Retinal pigment epithelial cell (primary cell): ENCODE data around the gene PI4KA.

Source experiments
- DNase-seq: peaks from one replicate; pipeline ENCODE4 v3.0.0-alpha.2; 2010; ENCODE audit warnings: low read depth
- H3K4me3 ChIP-seq: 2 replicates; pipeline ENCODE4 v1.5.1; 2011; ENCODE audit warnings: mild to moderate bottlenecking, low read length, control low read depth, moderate library complexity
- CTCF ChIP-seq: conservative IDR thresholded peaks from 2 replicates; pipeline ENCODE4 v1.5.1; 2011; ENCODE audit warnings: low read depth, low read length, control low read depth, inconsistent platforms

Gene PI4KA

GRCh38 chr22:20748731-20749428, 109.7 kb downstream of the PI4KA start:
- DNase-seq = no peak
- H3K4me3 ChIP-seq = no peak overlapping the region
- no peak for TF ChIP-seq CTCF

GRCh38 chr22:20748082-20748481, 110.5 kb downstream of the PI4KA start:
- no peak for TF ChIP-seq CTCF

DNA sequence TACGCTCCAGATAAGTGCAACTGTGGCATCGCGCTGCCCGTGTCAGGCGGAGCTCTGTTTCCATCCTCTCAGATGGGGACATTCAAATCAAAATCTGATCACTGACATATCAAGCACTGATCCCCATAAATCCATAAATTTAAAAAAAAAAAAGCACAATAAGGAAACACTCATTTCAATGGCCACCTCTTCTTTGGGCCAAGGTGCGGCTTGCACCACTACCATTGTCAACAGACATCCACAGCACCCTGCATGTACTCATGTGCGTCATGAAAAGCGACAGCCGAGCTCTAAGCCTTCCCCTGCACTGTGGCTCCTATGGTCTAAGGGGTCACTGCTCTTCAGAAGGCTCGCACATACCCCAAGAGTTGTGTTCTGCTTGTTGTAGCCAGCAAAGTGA, 111.4 kb downstream of the PI4KA start:
- TF ChIP-seq CTCF = no peak
- H3K4me3 ChIP-seq = no peak overlapping the region
- DNase-seq = no peak

More at GRCh38 chr22:20748082-20748481, 110.5 kb downstream of the PI4KA start:
- DNase-seq = no peak
- no peak overlapping the region for H3K4me3 ChIP-seq

DNA sequence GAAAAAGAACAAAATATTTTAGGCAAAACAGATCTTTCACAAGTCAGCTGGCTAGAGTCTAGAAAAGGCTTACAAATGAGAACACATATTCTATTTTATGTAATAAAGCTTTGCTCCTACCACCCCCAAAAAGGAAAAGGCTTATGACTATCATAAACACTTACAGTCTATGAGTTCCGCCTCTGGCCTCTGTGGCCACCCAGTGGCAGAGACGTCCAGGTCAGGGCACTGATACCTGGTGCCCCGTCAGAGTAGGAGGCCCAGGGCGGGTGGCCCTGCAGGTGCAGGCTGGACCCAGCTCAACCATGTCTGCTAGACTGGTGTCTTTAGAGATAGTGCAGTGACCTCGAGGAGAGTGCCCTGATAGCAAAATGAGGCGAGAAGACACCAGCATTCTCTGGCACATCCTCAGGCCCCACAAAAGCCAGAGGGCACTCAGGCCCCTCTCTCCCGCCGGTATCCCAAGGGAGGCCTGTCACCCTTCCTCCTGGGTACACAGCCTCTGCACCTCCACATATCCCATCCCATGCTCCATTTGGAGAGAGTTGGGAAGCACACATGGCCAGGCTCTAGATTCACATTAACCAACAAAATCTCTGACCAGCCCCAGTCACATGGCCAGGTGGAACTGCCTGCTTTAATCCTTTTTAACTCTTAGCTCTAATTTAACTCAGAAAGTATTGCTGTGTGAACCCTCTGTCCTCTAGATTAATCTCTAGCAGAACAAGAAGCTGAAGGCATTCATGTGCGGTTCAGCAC, 112.0 kb downstream of the PI4KA start:
- TF ChIP-seq CTCF = no peak
- DNase-seq = no peak
- H3K4me3 ChIP-seq = no peak overlapping the region

DNA sequence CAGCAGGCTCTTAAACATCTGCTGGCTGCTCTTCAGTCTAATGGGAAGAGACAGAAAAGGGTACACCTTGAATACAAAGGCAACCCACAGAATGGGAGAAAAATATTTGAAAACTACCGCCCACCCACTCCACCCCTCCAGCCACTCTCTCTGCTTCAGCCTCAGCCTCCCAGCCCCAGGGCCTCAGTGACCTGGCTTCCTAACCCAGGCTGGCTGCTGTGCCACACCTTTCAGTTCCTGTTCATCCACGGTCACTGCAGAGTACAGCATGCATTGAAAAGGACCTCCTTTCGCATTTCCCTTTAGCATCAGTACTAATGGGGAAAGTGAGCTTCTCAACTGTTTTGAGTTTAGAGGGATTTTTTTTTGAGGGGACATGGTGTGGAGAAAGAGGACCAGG, 113.5 kb downstream of the PI4KA start:
- no peak for DNase-seq
- H3K4me3 ChIP-seq = no peak overlapping the region
- no peak for TF ChIP-seq CTCF

GRCh38 chr22:20744456-20744855, 114.2 kb downstream of the PI4KA start:
- DNase-seq = no peak
- H3K4me3 ChIP-seq = no peak overlapping the region
- no peak for TF ChIP-seq CTCF

DNA sequence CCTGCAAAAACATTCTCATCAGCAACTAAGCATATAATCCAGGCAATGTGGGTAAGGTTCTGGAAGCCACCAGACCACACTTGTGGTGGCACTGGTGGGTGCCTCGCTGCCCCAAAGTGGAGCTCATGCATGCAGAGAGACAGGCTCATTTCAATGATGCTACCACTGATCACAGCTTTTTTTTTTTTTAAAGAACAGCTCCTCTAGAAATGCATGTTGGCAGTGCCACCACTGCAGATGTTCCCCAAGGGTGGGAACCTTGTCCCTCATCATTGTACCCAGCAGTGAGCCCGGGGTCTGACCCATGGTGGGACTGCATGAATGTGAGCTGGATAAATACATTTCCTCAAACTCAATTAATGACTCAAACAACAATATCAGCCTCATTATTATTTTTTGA, 115.8 kb downstream of the PI4KA start:
- no peak for DNase-seq
- TF ChIP-seq CTCF = no peak
- no peak overlapping the region for H3K4me3 ChIP-seq
